Right lobe of liver (tissue), 6 donors: ENCODE measurements around the gene ZNF362. TPM values are rescaled to one million over a fixed set of nuclear protein-coding genes. Genes with fewer than 3 reads are reported as not detected.
A peak's percentile ranks its signal among the peaks of the same experiment; 100 is the strongest.

Experiments
- ATAC-seq, 4 donors: fragments of 200-7000 bp; cut with Tn5 transposase; one replicate each; pipeline ENCODE4 v1.9.1; 2020; ENCODE audit warnings: mild to moderate bottlenecking in 4 of 4, moderate library complexity in 4 of 4
- DNase-seq, 3 donors: peaks; one replicate each; pipeline ENCODE4 v3.0.0-alpha.2; 2020
- H3K27ac ChIP-seq, 3 donors: fragments of 200-600 bp; one replicate each; pipeline ENCODE4 v1.8.0; 2022
- H3K27me3 ChIP-seq, 2 donors: fragments of 200-600 bp; one replicate each; pipeline ENCODE4 v1.8.0; 2022
- H3K36me3 ChIP-seq, 4 donors: fragments of 200-600 bp; sonication (generic) in 1 of 4; one replicate each; pipeline versions ENCODE4 v1.5.1 to v1.8.0; 2017 to 2022; ENCODE audit warnings: control low read depth in 1 of 4
- H3K4me1 ChIP-seq, 4 donors: fragments of 200-600 bp; sonication (generic) in 1 of 4; one replicate each; pipeline versions ENCODE4 v1.5.1 to v1.8.0; 2017 to 2022; ENCODE audit warnings: control low read depth in 1 of 4
- H3K4me3 ChIP-seq, 3 donors: fragments of 200-600 bp; one replicate each; pipeline ENCODE4 v1.8.0; 2022
- H3K9me3 ChIP-seq, 4 donors: fragments of 200-600 bp; sonication (generic) in 1 of 4; one replicate each; pipeline versions ENCODE4 v1.5.1 to v1.8.0; 2017 to 2022; ENCODE audit warnings: control low read depth in 1 of 4
- CTCF ChIP-seq, 4 donors: fragments of 200-600 bp in 3 of 4; fragments of 450-650 bp in 1 of 4; IDR thresholded peaks; one replicate each; pipeline versions ENCODE4 v1.5.1 to v1.8.0; 2016 to 2022; ENCODE audit warnings: antibody characterized with exemption in 4 of 4, mild to moderate bottlenecking in 2 of 4
- POLR2A ChIP-seq: fragments of 450-650 bp; IDR thresholded peaks from one replicate; pipeline ENCODE4 v1.6.1; 2017; ENCODE audit warnings: antibody characterized with exemption, mild to moderate bottlenecking
- WGBS: methylation state at CpG from one replicate; pipeline ENCODE4 v1.1.6; 2018; ENCODE audit warnings: low coverage, low lambda C conversion rate; ENCODE audit not compliant: insufficient coverage; ENCODE audit errors: missing lambda C conversion rate; 5-methylcytosine and 5-hydroxymethylcytosine counted together
- intact Hi-C, 2 donors: fragments of 100-400 bp; cut with DNase I; formaldehyde crosslinking; loops; one replicate each; pipeline versions ENCODE4 v1.11.2 to v1.14.1; 2022
- total RNA-seq, 6 experiments: library from RNA; depleted of rRNA in 2 of 6; stranded (reverse); fragments of >200 nt in 2 of 6; fragmentation: NEBNext Ultra II Directional in 3 of 6; extraction: Animal tissue kit (Norgen Biotek cat#: 25700) in 3 of 6; gene quantifications; one replicate each; pipeline versions ENCODE4 v1.1.0 to v1.2.4, GENCODE V29; 2016 to 2023
- donor health status: DM: no; HTN: yes; CAD: no.
- donor health status: DM: no; HTN: no; CAD: no.
- donor health status: DM: no; HTN: no; CAD: no.
- donor health status: DM: no; HTN: yes; CAD: no.
- donor health status: DM: no; HTN: yes; CAD: no.

ZNF362 gene
- total RNA-seq, 6 experiments from 2014 or later: 3.4 to 8.4 (median 7.0) TPM

GRCh38 chr1:33270808-33271465, 14.6 kb downstream of the ZNF362 start:
- no peak for TF ChIP-seq CTCF (IDR thresholded peaks at IDR 0.05)
- TF ChIP-seq POLR2A: no peak
- WGBS: 80% methylated on average over 3 of the region's 7 CpGs
- DNase-seq: no peak

GRCh38 chr1:33271666-33272505, 15.6 kb downstream of the ZNF362 start:
- intact Hi-C loops: no loop called here
- ATAC-seq (no peak), DNase-seq (peak in 1 of 3 donors; percentile 29)
- Histone ChIP-seq H3K36me3 (no peaks in the 10 kb centered on the region), H3K27ac (no peak overlapping the region), H3K27me3 (no peaks in the 10 kb centered on the region), H3K4me1 (no peaks in the 10 kb centered on the region), H3K9me3 (no peaks in the 10 kb centered on the region), H3K4me3 (no peak overlapping the region)
- no peak for TF ChIP-seq CTCF (IDR thresholded peaks at IDR 0.05)
- TF ChIP-seq POLR2A: no peak
- WGBS: 76% methylated on average over 8 of the region's 13 CpGs

More at GRCh38 chr1:33270808-33271465, 14.6 kb downstream of the ZNF362 start:
- Histone ChIP-seq H3K9me3 (no peaks in the 10 kb centered on the region), H3K4me3 (no peak overlapping the region), H3K27ac (no peak overlapping the region), H3K36me3 (no peaks in the 10 kb centered on the region), H3K27me3 (no peaks in the 10 kb centered on the region), H3K4me1 (no peaks in the 10 kb centered on the region)
- ATAC-seq: no peak
- intact Hi-C loops: no loop called here

- DNase-seq (peak in 1 of 3 donors; percentile 33), ATAC-seq (no peak)
- TF ChIP-seq CTCF (IDR thresholded peaks at IDR 0.05) (no peak), POLR2A (no peak)
- H3K4me1 ChIP-seq: no peaks in the 10 kb centered on the region
- H3K9me3 ChIP-seq: no peaks in the 10 kb centered on the region
- intact Hi-C loops: no loop called here
- H3K36me3 ChIP-seq: peaks cover 0 to 2% (median under 1%) of the 10 kb centered on the region in 4 donors
- H3K4me3 ChIP-seq: no peak overlapping the region
- no peak overlapping the region for H3K27ac ChIP-seq
- 83% methylated on average over 1 of the region's 3 CpGs for WGBS
- H3K27me3 ChIP-seq: no peaks in the 10 kb centered on the region
Observed at GRCh38 chr1:33272509-33272908, 16.2 kb downstream of the ZNF362 start.

GRCh38 chr1:33272930-33273329, 16.6 kb downstream of the ZNF362 start:
- ATAC-seq: no peak
- Histone ChIP-seq H3K9me3 (no peaks in the 10 kb centered on the region), H3K4me1 (no peaks in the 10 kb centered on the region), H3K4me3 (no peak overlapping the region), H3K27me3 (no peaks in the 10 kb centered on the region), H3K27ac (no peak overlapping the region), H3K36me3 (peaks cover 0 to 6% (median under 1%) of the 10 kb centered on the region in 4 donors)
- DNase-seq: peak in 1 of 3 donors; percentile 30
- TF ChIP-seq CTCF (IDR thresholded peaks at IDR 0.05) (no peak), POLR2A (no peak)
- intact Hi-C loops: no loop called here
- WGBS: no CpG with 5 or more reads among the region's 1 CpG
